Thymus (tissue), 11 donors: ENCODE data around the gene SMURF1. TPM values are rescaled to one million over a fixed set of nuclear protein-coding genes. Genes with fewer than 3 reads are reported as not detected.

ENCODE experiments used
- DNase-seq, 9 donors: peaks; one replicate each; pipeline ENCODE4 v3.0.0-alpha.2; 2013; ENCODE audit warnings: low spot score in 9 of 9, low read depth in 6 of 9, missing footprints in 1 of 9
- H3K27ac ChIP-seq, 2 donors: one replicate each; pipeline ENCODE4 v1.5.1; 2013; ENCODE audit warnings: control low read depth in 1 of 2, low read depth in 1 of 2, low read length in 1 of 2, mild to moderate bottlenecking in 1 of 2, moderate library complexity in 1 of 2
- H3K27me3 ChIP-seq, 2 donors: one replicate each; pipeline ENCODE4 v1.5.1; 2013; ENCODE audit warnings: low read length in 1 of 2; ENCODE audit not compliant: control insufficient read depth in 2 of 2, insufficient read depth in 1 of 2
- H3K36me3 ChIP-seq, 2 donors: one replicate each; pipeline ENCODE4 v1.5.1; 2013; ENCODE audit warnings: low read length in 1 of 2, mild to moderate bottlenecking in 1 of 2, moderate library complexity in 1 of 2; ENCODE audit not compliant: control insufficient read depth in 2 of 2, insufficient read depth in 2 of 2
- H3K4me1 ChIP-seq, 2 donors: one replicate each; pipeline ENCODE4 v1.5.1; 2013; ENCODE audit warnings: low read length in 2 of 2; ENCODE audit not compliant: control insufficient read depth in 2 of 2, insufficient read depth in 2 of 2
- H3K4me3 ChIP-seq, 2 donors: one replicate each; pipeline ENCODE4 v1.5.1; 2013; ENCODE audit warnings: low read length in 2 of 2, control low read depth in 1 of 2, mild to moderate bottlenecking in 1 of 2
- H3K9me3 ChIP-seq, 2 donors: one replicate each; pipeline ENCODE4 v1.5.1; 2013; ENCODE audit warnings: low read length in 1 of 2, mild to moderate bottlenecking in 1 of 2; ENCODE audit not compliant: control insufficient read depth in 2 of 2, insufficient read depth in 1 of 2
- WGBS: extraction: QIAGEN DNeasy Blood & Tissue Kit; methylation state at CpG from one replicate; pipeline ENCODE4 v1.1.7; 2013; 5-methylcytosine and 5-hydroxymethylcytosine counted together
- polyA plus RNA-seq: library from polyadenylated mRNA; stranded (reverse); fragments of 200-250 nt; gene quantifications from one replicate; pipeline ENCODE4 v1.2.3, GENCODE V29; 2013
- total RNA-seq: library from RNA; stranded (reverse); fragments of 120-200 nt; gene quantifications from one replicate; pipeline ENCODE4 v1.2.4, GENCODE V29; 2013
- donor health status: healthy.

Gene SMURF1
- total and polyA plus RNA-seq, 2 donors: 6.2 to 6.8 TPM

GRCh38 chr7:99005776-99006175 is 138.1 kb downstream of the SMURF1 start:
- no peaks in the 10 kb centered on the region for H3K4me1 ChIP-seq
- no peak overlapping the region for H3K27ac ChIP-seq
- DNase-seq: no peak
- H3K27me3 ChIP-seq: no peaks in the 10 kb centered on the region
- no peaks in the 10 kb centered on the region for H3K9me3 ChIP-seq
- peaks cover 79 to 88% of the 10 kb centered on the region in 2 donors for H3K36me3 ChIP-seq
- no peak overlapping the region for H3K4me3 ChIP-seq
- 94% methylated on average over 15 of the region's 15 CpGs for WGBS

GRCh38 chr7:99004781-99005500 is 139.0 kb downstream of the SMURF1 start:
- DNase-seq: no peak
- WGBS: 98% methylated on average over 26 of the region's 26 CpGs
- Histone ChIP-seq H3K4me1 (no peaks in the 10 kb centered on the region), H3K9me3 (no peaks in the 10 kb centered on the region), H3K27ac (no peak overlapping the region), H3K4me3 (no peak overlapping the region), H3K36me3 (peaks cover 80 to 87% of the 10 kb centered on the region in 2 donors), H3K27me3 (no peaks in the 10 kb centered on the region)

- Histone ChIP-seq H3K27me3 (no peaks in the 10 kb centered on the region), H3K36me3 (peaks cover 82 to 85% of the 10 kb centered on the region in 2 donors), H3K9me3 (no peaks in the 10 kb centered on the region), H3K4me3 (no peak overlapping the region), H3K4me1 (no peaks in the 10 kb centered on the region), H3K27ac (no peak overlapping the region)
- DNase-seq: no peak
- 98% methylated on average over 8 of the region's 8 CpGs for WGBS
These were observed 139.7 kb downstream of the SMURF1 start for GRCh38 chr7:99004216-99004615.

GRCh38 chr7:99003419-99003818 is 140.5 kb downstream of the SMURF1 start:
- DNase-seq: no peak
- H3K27me3 ChIP-seq: no peaks in the 10 kb centered on the region
- H3K27ac ChIP-seq: no peak overlapping the region
- no peaks in the 10 kb centered on the region for H3K9me3 ChIP-seq
- no peaks in the 10 kb centered on the region for H3K4me1 ChIP-seq
- H3K4me3 ChIP-seq: no peak overlapping the region
- H3K36me3 ChIP-seq: peaks cover 82 to 85% of the 10 kb centered on the region in 2 donors
- WGBS: 96% methylated on average over 15 of the region's 15 CpGs

GRCh38 chr7:99002827-99003212 is 141.1 kb downstream of the SMURF1 start:
- Histone ChIP-seq H3K36me3 (peaks cover 82 to 83% of the 10 kb centered on the region in 2 donors), H3K27me3 (no peaks in the 10 kb centered on the region), H3K9me3 (no peaks in the 10 kb centered on the region), H3K27ac (no peak overlapping the region), H3K4me3 (no peak overlapping the region), H3K4me1 (no peaks in the 10 kb centered on the region)
- no peak for DNase-seq
- whole genome bisulfite sequencing: 98% methylated on average over 20 of the region's 20 CpGs

GRCh38 chr7:99002148-99002826 is 141.6 kb downstream of the SMURF1 start:
- H3K27ac ChIP-seq: no peak overlapping the region
- no peaks in the 10 kb centered on the region for H3K4me1 ChIP-seq
- H3K9me3 ChIP-seq: no peaks in the 10 kb centered on the region
- 98% methylated on average over 12 of the region's 12 CpGs for WGBS
- H3K36me3 ChIP-seq: peaks cover 83 to 87% of the 10 kb centered on the region in 2 donors
- DNase-seq: no peak
- no peak overlapping the region for H3K4me3 ChIP-seq
- no peaks in the 10 kb centered on the region for H3K27me3 ChIP-seq

GRCh38 chr7:99001482-99002147 is 142.3 kb downstream of the SMURF1 start:
- Histone ChIP-seq H3K36me3 (peaks cover 77 to 85% of the 10 kb centered on the region in 2 donors), H3K9me3 (no peaks in the 10 kb centered on the region), H3K27ac (no peak overlapping the region), H3K4me1 (no peaks in the 10 kb centered on the region), H3K27me3 (no peaks in the 10 kb centered on the region), H3K4me3 (no peak overlapping the region)
- no peak for DNase-seq
- 97% methylated on average over 10 of the region's 10 CpGs for WGBS

- DNase-seq: no peak
- Histone ChIP-seq H3K27me3 (no peaks in the 10 kb centered on the region), H3K9me3 (no peaks in the 10 kb centered on the region), H3K27ac (no peak overlapping the region), H3K36me3 (peaks cover 75 to 83% of the 10 kb centered on the region in 2 donors), H3K4me3 (no peak overlapping the region), H3K4me1 (no peaks in the 10 kb centered on the region)
- WGBS: 97% methylated on average over 14 of the region's 14 CpGs
These were observed 142.9 kb downstream of the SMURF1 start for GRCh38 chr7:99000904-99001465.
